BE2C (cell line): ENCODE measurements around the gene PUM2.

Source experiments
- DNase-seq: peaks from one replicate; pipeline ENCODE4 v3.0.0-alpha.2; 2020
- H3K27me3 ChIP-seq: fragments of 250-450 bp; sonication (Bioruptor Pico); 2 replicates; pipeline ENCODE4 v1.5.1; 2020; ENCODE audit warnings: mild to moderate bottlenecking
- H3K36me3 ChIP-seq: fragments of 250-450 bp; sonication (Bioruptor Pico); 2 replicates; pipeline ENCODE4 v1.5.1; 2020; ENCODE audit warnings: mild to moderate bottlenecking
- H3K4me1 ChIP-seq: fragments of 250-450 bp; sonication (Bioruptor Pico); 2 replicates; pipeline ENCODE4 v1.5.1; 2020
- H3K4me3 ChIP-seq: 2 replicates; pipeline ENCODE4 v1.5.1; 2011; ENCODE audit warnings: low read depth, low read length
- H3K9me3 ChIP-seq: fragments of 250-450 bp; sonication (Bioruptor Pico); 2 replicates; pipeline ENCODE4 v1.5.1; 2020
- CTCF ChIP-seq: IDR thresholded peaks from 2 replicates; pipeline ENCODE4 v1.5.1; 2012; ENCODE audit warnings: mild to moderate bottlenecking, low read depth, low read length

Gene PUM2

GRCh38 chr2:20226152-20226545 is 124.5 kb downstream of the PUM2 start:
- Histone ChIP-seq H3K4me3 (no peak overlapping the region), H3K36me3 (no peaks in the 10 kb centered on the region), H3K9me3 (no peaks in the 10 kb centered on the region), H3K4me1 (peaks cover 16% of the 10 kb centered on the region), H3K27me3 (peaks cover 4% of the 10 kb centered on the region; the same call in 1 of the 2 replicates)
- DNase-seq: no peak
- TF ChIP-seq CTCF: no peak

- Histone ChIP-seq H3K27me3 (peaks cover 4% of the 10 kb centered on the region; the same call in 1 of the 2 replicates), H3K9me3 (no peaks in the 10 kb centered on the region), H3K36me3 (no peaks in the 10 kb centered on the region), H3K4me3 (peak overlapping the region; percentile 68), H3K4me1 (peaks cover 16% of the 10 kb centered on the region)
- TF ChIP-seq CTCF: peak; percentile 59
- DNase-seq: peak; percentile 72
These were observed 125.1 kb downstream of the PUM2 start for GRCh38 chr2:20225294-20226151.

GRCh38 chr2:20224716-20225293 is 125.8 kb downstream of the PUM2 start, which contains the start of gene SDC1:
TSS of gene SDC1 (minus strand) at chr2:20225130. CDS start at chr2:20224867, 263 bp downstream.
- H3K9me3 ChIP-seq: no peaks in the 10 kb centered on the region
- peaks cover 4% of the 10 kb centered on the region; the same call in 1 of the 2 replicates for H3K27me3 ChIP-seq
- peak within 1 kb of the TSS; percentile 68 for H3K4me3 ChIP-seq
- peak; percentile 73 for DNase-seq
- H3K36me3 ChIP-seq: no peaks in the 10 kb centered on the region
- peaks cover 16% of the 10 kb centered on the region for H3K4me1 ChIP-seq
- no peak for TF ChIP-seq CTCF

GRCh38 chr2:20224164-20224715 is 126.4 kb downstream of the PUM2 start:
- H3K36me3 ChIP-seq: no peaks in the 10 kb centered on the region
- DNase-seq: no peak
- TF ChIP-seq CTCF: no peak
- H3K4me1 ChIP-seq: peaks cover 16% of the 10 kb centered on the region
- peaks cover 4% of the 10 kb centered on the region; the same call in 1 of the 2 replicates for H3K27me3 ChIP-seq
- H3K4me3 ChIP-seq: peak overlapping the region; percentile 68
- H3K9me3 ChIP-seq: no peaks in the 10 kb centered on the region

DNA sequence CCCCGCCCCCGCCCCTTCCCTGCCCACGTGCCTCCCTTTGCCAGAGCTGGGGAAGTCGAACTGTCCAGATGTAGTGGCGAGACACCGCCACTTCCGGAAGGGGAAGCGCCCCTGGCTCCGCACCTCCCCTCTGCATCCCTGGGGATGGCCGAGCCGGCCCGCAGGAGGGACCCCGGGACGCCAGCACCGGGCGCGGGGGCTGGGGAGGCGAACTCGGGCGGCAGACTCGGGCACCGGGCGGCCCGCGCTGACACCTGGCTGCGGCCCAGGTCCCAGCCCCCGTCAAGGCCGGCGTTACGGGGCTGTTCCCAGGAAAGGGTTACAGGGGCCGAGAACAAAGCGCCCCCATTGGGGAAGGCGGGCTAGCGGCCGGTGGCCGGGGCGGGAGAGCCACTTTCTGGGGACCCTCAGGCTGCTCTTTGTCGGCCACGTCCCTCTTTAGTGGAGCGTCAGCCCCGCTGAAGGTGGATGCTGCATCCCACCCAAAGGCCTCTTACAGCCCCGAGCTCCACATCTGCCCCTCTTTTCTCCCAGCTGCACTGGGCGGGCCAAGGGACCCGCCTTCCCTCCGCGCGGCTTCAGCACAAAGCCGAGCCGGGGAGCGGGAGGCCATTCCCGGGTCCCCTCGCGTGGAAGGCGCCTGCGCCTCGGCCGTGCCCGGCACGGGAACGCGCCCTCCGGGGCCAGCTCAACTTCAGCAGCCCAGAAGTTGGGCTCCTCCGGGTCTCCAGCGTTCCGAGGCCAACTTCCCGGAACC is 127.1 kb downstream of the PUM2 start:
- peak; percentile 70 for DNase-seq
- Histone ChIP-seq H3K4me3 (peak overlapping the region; percentile 68), H3K27me3 (peaks cover 4% of the 10 kb centered on the region; the same call in 1 of the 2 replicates), H3K9me3 (no peaks in the 10 kb centered on the region), H3K36me3 (no peaks in the 10 kb centered on the region), H3K4me1 (peaks cover 16% of the 10 kb centered on the region)
- no peak for TF ChIP-seq CTCF
